Right lobe of liver (tissue), 6 donors: ENCODE measurements around the gene TIAM2. TPM values are rescaled to one million over a fixed set of nuclear protein-coding genes. Genes with fewer than 3 reads are reported as not detected.

ENCODE experiments used
- ATAC-seq, 4 donors: fragments of 200-7000 bp; cut with Tn5 transposase; one replicate each; pipeline ENCODE4 v1.9.1; 2020; ENCODE audit warnings: mild to moderate bottlenecking in 4 of 4, moderate library complexity in 4 of 4
- DNase-seq, 3 donors: peaks; one replicate each; pipeline ENCODE4 v3.0.0-alpha.2; 2020
- H3K27ac ChIP-seq, 3 donors: fragments of 200-600 bp; one replicate each; pipeline ENCODE4 v1.8.0; 2022
- H3K27me3 ChIP-seq, 2 donors: fragments of 200-600 bp; one replicate each; pipeline ENCODE4 v1.8.0; 2022
- H3K36me3 ChIP-seq, 4 donors: fragments of 200-600 bp; sonication (generic) in 1 of 4; one replicate each; pipeline versions ENCODE4 v1.5.1 to v1.8.0; 2017 to 2022; ENCODE audit warnings: control low read depth in 1 of 4
- H3K4me1 ChIP-seq, 4 donors: fragments of 200-600 bp; sonication (generic) in 1 of 4; one replicate each; pipeline versions ENCODE4 v1.5.1 to v1.8.0; 2017 to 2022; ENCODE audit warnings: control low read depth in 1 of 4
- H3K4me3 ChIP-seq, 3 donors: fragments of 200-600 bp; one replicate each; pipeline ENCODE4 v1.8.0; 2022
- H3K9me3 ChIP-seq, 4 donors: fragments of 200-600 bp; sonication (generic) in 1 of 4; one replicate each; pipeline versions ENCODE4 v1.5.1 to v1.8.0; 2017 to 2022; ENCODE audit warnings: control low read depth in 1 of 4
- POLR2A ChIP-seq: fragments of 450-650 bp; IDR thresholded peaks from one replicate; pipeline ENCODE4 v1.6.1; 2017; ENCODE audit warnings: antibody characterized with exemption, mild to moderate bottlenecking
- WGBS: methylation state at CpG from one replicate; pipeline ENCODE4 v1.1.6; 2018; ENCODE audit warnings: low coverage, low lambda C conversion rate; ENCODE audit not compliant: insufficient coverage; ENCODE audit errors: missing lambda C conversion rate; 5-methylcytosine and 5-hydroxymethylcytosine counted together
- intact Hi-C, 2 donors: fragments of 100-400 bp; cut with DNase I; formaldehyde crosslinking; loops; one replicate each; pipeline versions ENCODE4 v1.11.2 to v1.14.1; 2022
- total RNA-seq, 6 experiments: library from RNA; depleted of rRNA in 2 of 6; stranded (reverse); fragments of >200 nt in 2 of 6; fragmentation: NEBNext Ultra II Directional in 3 of 6; extraction: Animal tissue kit (Norgen Biotek cat#: 25700) in 3 of 6; gene quantifications; one replicate each; pipeline versions ENCODE4 v1.1.0 to v1.2.4, GENCODE V29; 2016 to 2023
- TF ChIP-seq, protein P1 (sequence below), 4 donors: fragments of 200-600 bp in 3 of 4; fragments of 450-650 bp in 1 of 4; IDR thresholded peaks; one replicate each; pipeline versions ENCODE4 v1.5.1 to v1.8.0; 2016 to 2022; ENCODE audit warnings: antibody characterized with exemption in 4 of 4, mild to moderate bottlenecking in 2 of 4
- donor health status: DM: no; HTN: yes; CAD: no.
- donor health status: DM: no; HTN: no; CAD: no.
- donor health status: DM: no; HTN: no; CAD: no.
- donor health status: DM: no; HTN: yes; CAD: no.
- donor health status: DM: no; HTN: yes; CAD: no.

Gene TIAM2
- total RNA-seq, 6 experiments from 2014 or later: 1.3 to 4.4 (median 1.7) TPM

DNA sequence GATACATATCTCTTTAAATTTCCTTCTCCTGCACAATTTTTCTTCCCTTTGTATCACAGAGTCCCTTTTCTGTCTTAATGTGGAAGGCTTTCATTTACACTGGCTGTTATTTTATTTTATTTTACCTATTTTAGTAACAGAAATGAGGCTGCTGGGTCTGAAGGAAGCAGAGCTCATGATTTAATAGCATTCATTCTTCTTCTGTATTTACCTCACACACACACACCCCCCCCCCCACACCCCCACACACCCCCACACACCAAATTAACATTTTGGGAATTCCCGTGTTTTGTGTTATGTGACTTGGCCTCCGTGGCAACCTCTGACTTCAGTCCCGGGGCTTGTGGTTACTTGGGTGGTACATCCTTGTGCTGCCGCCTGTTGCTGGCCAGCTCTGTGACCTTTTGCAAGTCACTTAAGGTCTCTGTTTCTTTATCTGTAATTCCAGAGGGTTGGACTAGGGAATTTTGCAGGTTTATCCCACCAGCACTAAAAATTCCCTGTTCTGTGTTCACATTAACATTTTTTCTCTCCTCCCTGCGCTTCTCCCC lies 108.8 kb downstream of the TIAM2 start:
- H3K27me3 ChIP-seq: no peaks in the 10 kb centered on the region
- H3K4me3 ChIP-seq: no peak overlapping the region
- intact Hi-C loops: no loop called here
- H3K27ac ChIP-seq: no peak overlapping the region
- TF ChIP-seq, protein P1, sequence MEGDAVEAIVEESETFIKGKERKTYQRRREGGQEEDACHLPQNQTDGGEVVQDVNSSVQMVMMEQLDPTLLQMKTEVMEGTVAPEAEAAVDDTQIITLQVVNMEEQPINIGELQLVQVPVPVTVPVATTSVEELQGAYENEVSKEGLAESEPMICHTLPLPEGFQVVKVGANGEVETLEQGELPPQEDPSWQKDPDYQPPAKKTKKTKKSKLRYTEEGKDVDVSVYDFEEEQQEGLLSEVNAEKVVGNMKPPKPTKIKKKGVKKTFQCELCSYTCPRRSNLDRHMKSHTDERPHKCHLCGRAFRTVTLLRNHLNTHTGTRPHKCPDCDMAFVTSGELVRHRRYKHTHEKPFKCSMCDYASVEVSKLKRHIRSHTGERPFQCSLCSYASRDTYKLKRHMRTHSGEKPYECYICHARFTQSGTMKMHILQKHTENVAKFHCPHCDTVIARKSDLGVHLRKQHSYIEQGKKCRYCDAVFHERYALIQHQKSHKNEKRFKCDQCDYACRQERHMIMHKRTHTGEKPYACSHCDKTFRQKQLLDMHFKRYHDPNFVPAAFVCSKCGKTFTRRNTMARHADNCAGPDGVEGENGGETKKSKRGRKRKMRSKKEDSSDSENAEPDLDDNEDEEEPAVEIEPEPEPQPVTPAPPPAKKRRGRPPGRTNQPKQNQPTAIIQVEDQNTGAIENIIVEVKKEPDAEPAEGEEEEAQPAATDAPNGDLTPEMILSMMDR (IDR thresholded peaks at IDR 0.05): no peak
- TF ChIP-seq POLR2A: no peak
- WGBS: 26% methylated on average over 5 of the region's 5 CpGs
- no peaks in the 10 kb centered on the region for H3K9me3 ChIP-seq
- no peaks in the 10 kb centered on the region for H3K4me1 ChIP-seq
- no peaks in the 10 kb centered on the region for H3K36me3 ChIP-seq
- DNase-seq (no peak), ATAC-seq (no peak)

DNA sequence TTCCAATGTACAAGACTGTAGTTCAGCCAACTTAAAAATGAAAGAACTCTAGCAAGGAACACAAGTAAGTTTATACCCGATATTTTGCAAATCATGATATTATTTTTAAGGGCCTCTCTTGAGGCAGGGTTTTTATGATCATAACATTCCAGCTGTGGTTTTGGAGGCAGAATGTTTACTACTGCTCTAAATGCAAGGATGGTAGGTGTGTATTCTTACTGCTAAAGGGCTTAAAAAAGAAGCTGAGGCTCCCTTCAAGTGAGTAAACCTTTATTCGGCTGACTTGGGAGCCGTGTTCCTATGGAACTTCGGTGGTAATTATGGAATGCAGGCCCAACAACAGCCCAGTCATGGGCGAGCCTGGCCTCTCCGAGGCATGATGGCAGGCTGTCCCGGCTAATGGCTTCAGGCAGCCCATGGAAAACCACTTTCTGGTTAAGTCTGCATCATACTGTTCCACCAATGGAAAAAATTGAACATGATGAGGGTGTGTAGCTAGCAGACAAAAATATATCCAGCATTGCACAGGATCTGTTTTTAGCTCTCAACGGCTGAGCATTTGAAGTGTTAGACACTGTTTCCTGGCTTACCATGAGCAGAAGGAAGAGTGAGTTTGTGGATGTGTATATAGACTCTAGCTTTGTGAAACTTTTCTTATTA lies 111.5 kb downstream of the TIAM2 start:
- H3K27ac ChIP-seq: no peak overlapping the region
- DNase-seq: no peak
- no peaks in the 10 kb centered on the region for H3K36me3 ChIP-seq
- no peak for ATAC-seq
- intact Hi-C loops: no loop called here
- 71% methylated on average over 5 of the region's 8 CpGs for WGBS
- TF ChIP-seq, protein P1 (IDR thresholded peaks at IDR 0.05): no peak
- no peak for TF ChIP-seq POLR2A
- no peaks in the 10 kb centered on the region for H3K9me3 ChIP-seq
- H3K27me3 ChIP-seq: no peaks in the 10 kb centered on the region
- H3K4me3 ChIP-seq: no peak overlapping the region
- no peaks in the 10 kb centered on the region for H3K4me1 ChIP-seq

DNA sequence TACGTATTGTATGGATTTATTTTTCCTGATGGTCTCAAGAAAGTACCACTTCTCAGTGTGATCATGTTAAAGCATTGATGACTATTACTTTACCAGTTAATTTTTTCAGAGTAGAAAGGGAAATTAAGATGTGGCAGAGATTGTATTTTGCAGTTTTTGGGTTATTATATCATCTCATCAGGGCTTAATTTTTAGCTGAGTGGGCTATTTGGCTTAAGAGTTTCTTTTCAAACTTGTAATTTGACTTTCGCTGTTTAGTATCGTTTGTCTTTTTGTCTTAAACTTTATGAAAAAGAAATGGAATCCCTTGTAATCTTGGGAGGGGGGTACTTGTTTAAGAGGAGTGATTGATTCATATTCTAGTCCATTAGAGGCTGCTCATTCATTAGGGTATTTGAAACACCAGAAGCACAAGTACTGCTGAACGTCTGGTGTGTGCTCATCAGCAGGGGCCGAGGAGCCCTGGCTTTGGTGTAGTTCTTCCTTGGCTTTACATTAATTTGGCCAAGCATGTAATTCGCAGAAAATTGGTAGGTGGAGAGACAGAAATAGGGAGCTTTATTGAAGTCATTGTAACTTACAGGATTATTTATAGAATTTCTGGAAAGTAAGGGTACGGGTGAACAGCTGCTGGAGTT lies 112.4 kb downstream of the TIAM2 start:
- Histone ChIP-seq H3K27ac (no peak overlapping the region), H3K4me3 (no peak overlapping the region), H3K27me3 (no peaks in the 10 kb centered on the region), H3K9me3 (no peaks in the 10 kb centered on the region), H3K36me3 (no peaks in the 10 kb centered on the region), H3K4me1 (no peaks in the 10 kb centered on the region)
- 72% methylated on average over 7 of the region's 7 CpGs for WGBS
- no peak for ATAC-seq
- intact Hi-C loops: no loop called here
- no peak for DNase-seq
- TF ChIP-seq POLR2A: no peak
- TF ChIP-seq, protein P1 (IDR thresholded peaks at IDR 0.05): no peak

DNA sequence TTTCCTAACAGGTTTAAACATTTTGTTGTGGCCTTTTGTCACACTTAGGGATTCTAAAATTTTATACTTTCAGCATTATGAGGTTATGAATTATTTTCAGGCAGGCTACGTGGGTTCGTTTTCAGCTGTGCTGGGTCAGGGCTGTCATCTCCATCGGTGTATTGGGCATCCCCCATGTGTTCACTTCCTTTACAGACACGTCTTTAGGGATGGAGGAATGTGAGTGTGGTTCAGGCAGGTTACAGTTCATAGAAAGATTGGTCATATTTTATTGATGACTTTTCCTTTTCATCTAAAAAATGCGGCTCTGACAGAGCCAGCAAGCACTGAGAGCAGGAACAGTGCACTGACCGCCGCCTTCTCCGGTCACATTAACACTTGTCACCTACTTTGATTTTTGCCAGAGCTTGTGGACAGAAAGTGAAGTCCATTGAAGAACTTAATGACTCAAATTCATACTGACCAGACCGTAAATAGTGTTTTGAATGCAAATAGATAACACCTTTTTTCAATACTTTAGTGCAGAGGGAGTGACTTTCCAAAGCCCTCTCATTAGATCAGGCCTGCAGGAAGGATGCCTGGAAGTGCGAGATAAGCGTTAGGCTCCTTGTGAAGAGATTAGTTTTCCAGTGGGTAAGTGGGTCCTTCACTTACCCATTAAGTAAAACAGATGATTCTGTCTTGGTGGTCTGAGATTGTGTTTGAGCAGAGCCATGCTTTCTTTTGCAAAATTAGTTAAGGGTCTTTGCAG lies 113.1 kb downstream of the TIAM2 start:
- Histone ChIP-seq H3K27me3 (no peaks in the 10 kb centered on the region), H3K27ac (no peak overlapping the region), H3K36me3 (no peaks in the 10 kb centered on the region), H3K4me3 (no peak overlapping the region), H3K4me1 (no peaks in the 10 kb centered on the region), H3K9me3 (no peaks in the 10 kb centered on the region)
- DNase-seq (no peak), ATAC-seq (no peak)
- intact Hi-C loops: no loop called here
- no peak for TF ChIP-seq POLR2A
- TF ChIP-seq, protein P1 (IDR thresholded peaks at IDR 0.05): no peak
- WGBS: 52% methylated on average over 11 of the region's 11 CpGs
